Erythroblast (primary cell): ENCODE measurements around the gene ZNRF1.

Source experiments
- GATA1 ChIP-seq: IDR thresholded peaks from 2 replicates; pipeline ENCODE4 v1.6.1; 2011; ENCODE audit warnings: low read depth, mild to moderate bottlenecking, control low read depth, low read length, moderate library complexity
- POLR2A ChIP-seq: IDR thresholded peaks from 2 replicates; pipeline ENCODE4 v1.6.1; 2011; ENCODE audit warnings: mild to moderate bottlenecking, low read length

GRCh38 chr16:74990832-74991231, 8.0 kb upstream of the ZNRF1 start:
- no peak for TF ChIP-seq POLR2A
- no peak for TF ChIP-seq GATA1
